K562 (cell line): ENCODE measurements around the gene RERE. TPM values are rescaled to one million over a fixed set of nuclear protein-coding genes. Genes with fewer than 3 reads are reported as not detected.
A peak's percentile ranks its signal among the peaks of the same experiment; 100 is the strongest.

Experiments
- C11orf30 ChIP-seq: fragments of 450-650 bp; IDR thresholded peaks from 2 replicates; pipeline ENCODE4 v1.6.1; 2016; ENCODE audit warnings: low read depth, mild to moderate bottlenecking
- COPS2 ChIP-seq: fragments of 450-650 bp; conservative IDR thresholded peaks from 2 replicates; pipeline ENCODE4 v1.6.1; 2016; ENCODE audit warnings: mild to moderate bottlenecking, moderate library complexity
- GTF2E2 ChIP-seq: fragments of 200-800 bp; sonication (Bioruptor generic); IDR thresholded peaks from 2 replicates; pipeline ENCODE4 v1.6.1; 2016; ENCODE audit warnings: missing genetic modification characterization, missing compliant biosample characterization
- MCM3 ChIP-seq: fragments of 450-650 bp; IDR thresholded peaks from 2 replicates; pipeline ENCODE4 v1.6.1; 2016
- MCM7 ChIP-seq, 2 experiments: fragments of 450-650 bp; IDR thresholded peaks; 2 replicates each; pipeline ENCODE4 v1.6.1; 2016 to 2018
- MTA2 ChIP-seq: fragments of 450-650 bp; IDR thresholded peaks from 2 replicates; pipeline ENCODE4 v1.6.1; 2016; ENCODE audit warnings: low read depth
- MYNN ChIP-seq, 2 experiments: sonication (generic); formaldehyde crosslinking in 1 of 2; IDR thresholded peaks; 2 replicates each; pipeline versions ENCODE4 v1.5.0 to v1.6.1; 2016 to 2020; ENCODE audit warnings: antibody characterized with exemption in 1 of 2, missing genetic modification reagents in 1 of 2
- NR3C1 ChIP-seq: sonication (generic); formaldehyde crosslinking; IDR thresholded peaks from 2 replicates; pipeline ENCODE4 v1.8.1; 2022; ENCODE audit warnings: missing genetic modification reagents
- PHB ChIP-seq: fragments of 250-450 bp; sonication (Bioruptor Pico); IDR thresholded peaks from 2 replicates; pipeline ENCODE4 v1.5.0; 2021
- PPARD ChIP-seq: fragments of 250-450 bp; sonication (Bioruptor Pico); IDR thresholded peaks from 2 replicates; pipeline ENCODE4 v1.8.0; 2022; ENCODE audit warnings: inconsistent platforms, mild to moderate bottlenecking, moderate library complexity
- SETDB1 ChIP-seq: IDR thresholded peaks from one replicate; pipeline ENCODE4 v1.6.1; 2012; ENCODE audit warnings: low read length, control low read depth, inconsistent platforms
- TRIM24 ChIP-seq, 2 experiments: fragments of 450-650 bp; IDR thresholded peaks; 2 replicates each; pipeline ENCODE4 v1.6.1; 2016
- ZNF124 ChIP-seq: sonication (generic); formaldehyde crosslinking; IDR thresholded peaks from 2 replicates; pipeline ENCODE4 v1.8.1; 2022; ENCODE audit warnings: missing genetic modification reagents
- polyA plus RNA-seq, 8 experiments: library from polyadenylated mRNA; depleted of rRNA in 4 of 8; stranded (reverse) in 5 of 8; unstranded in 3 of 8; fragments of >200 nt; fragmentation: Nextera tagmentation in 2 of 8; fragmentation: Illumina TruSeq in 1 of 8; extraction: Ambion mirVana in 2 of 8; extraction: Trizol in 1 of 8; gene quantifications; 2 replicates each; pipeline versions ENCODE4 v1.2.1 to v1.2.3, GENCODE V29; 2011 to 2014; ENCODE audit warnings: inconsistent platforms in 1 of 8, missing spikeins in 1 of 8
- total RNA-seq, 7 experiments: library from RNA; depleted of rRNA in 6 of 7; stranded (reverse); fragments of >200 nt in 6 of 7; fragmentation: Illumina TruSeq in 2 of 7; extraction: Trizol in 2 of 7; gene quantifications; 2 replicates each; pipeline versions ENCODE4 v1.2.1 to v1.2.3, GENCODE V29; 2011 to 2021; ENCODE audit warnings: low replicate concordance in 1 of 7
- TF ChIP-seq, protein P1 (sequence below): sonication (generic); formaldehyde crosslinking; IDR thresholded peaks from 2 replicates; pipeline ENCODE4 v1.8.0; 2022; ENCODE audit warnings: mild to moderate bottlenecking, missing genetic modification reagents, borderline replicate concordance
- TF ChIP-seq, protein P2 (sequence below): fragments of 200-800 bp; sonication (Bioruptor generic); IDR thresholded peaks from 2 replicates; pipeline ENCODE4 v1.6.1; 2017; ENCODE audit warnings: missing genetic modification characterization, missing compliant biosample characterization
- TF ChIP-seq, protein P3 (sequence below): fragments of 450-650 bp; IDR thresholded peaks from 2 replicates; pipeline ENCODE4 v1.6.1; 2018; ENCODE audit warnings: mild to moderate bottlenecking, low read depth; ENCODE audit not compliant: partially characterized antibody
- TF ChIP-seq, protein P4 (sequence below): fragments of 250-450 bp; sonication (Bioruptor Pico); IDR thresholded peaks from 2 replicates; pipeline ENCODE4 v1.5.0; 2022; ENCODE audit warnings: mild to moderate bottlenecking
- TF ChIP-seq, protein P5 (sequence below): IDR thresholded peaks from 2 replicates; pipeline ENCODE4 v1.6.1; 2014; ENCODE audit warnings: antibody characterized with exemption

The RERE gene
- total and polyA plus RNA-seq, 9 of the 15 experiments (the other 6 are each of a cell fraction or from before 2014, with no cell fraction given) = 3.0 to 51.5 (median 13.4) TPM

DNA sequence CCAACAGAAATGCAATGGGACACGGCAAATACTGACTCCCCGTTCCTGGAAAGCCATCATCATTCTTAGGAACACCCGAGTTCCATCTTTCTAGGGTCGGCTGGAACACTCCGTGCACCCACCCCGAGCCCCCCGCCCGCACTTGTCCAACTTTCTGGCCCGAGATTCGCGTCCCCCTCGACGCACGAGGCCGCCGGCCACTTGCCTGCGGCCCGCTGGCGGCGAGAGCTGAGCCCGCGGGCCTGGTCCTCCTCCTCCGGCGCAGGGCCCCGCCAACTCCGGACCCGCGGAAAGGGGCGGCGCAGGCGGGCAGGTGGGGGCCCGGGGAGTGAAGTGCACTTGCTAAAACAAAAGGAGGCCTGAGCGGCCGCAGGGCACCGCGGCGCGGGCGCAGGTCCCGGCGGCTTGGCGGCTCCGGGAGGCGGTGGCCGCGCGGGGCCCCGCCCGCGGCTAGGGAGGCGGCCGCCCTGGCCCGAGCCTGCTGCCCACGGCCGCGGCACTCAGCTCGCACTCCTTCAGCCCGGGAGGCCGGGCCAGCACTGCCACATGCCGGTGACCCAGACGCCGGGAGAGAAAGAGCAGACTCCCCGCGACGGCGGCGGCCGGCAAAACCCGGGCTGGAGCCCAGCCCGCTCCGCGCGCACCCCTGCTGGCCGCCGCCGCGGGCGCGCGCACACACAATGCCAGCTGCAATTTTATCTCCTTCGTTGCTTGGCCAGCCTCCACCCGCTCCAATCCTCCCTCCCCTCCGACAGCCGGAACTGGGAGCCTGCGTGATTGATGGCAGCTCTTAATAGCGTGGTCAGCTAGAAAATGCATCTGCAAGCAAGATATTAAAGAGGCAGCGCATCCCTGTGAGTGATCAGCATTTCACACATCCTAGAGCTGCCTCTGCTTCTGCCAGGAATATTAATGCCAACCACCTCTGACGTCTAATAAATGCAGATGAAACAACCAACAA, 114.3 kb downstream of the RERE start (continued):
- TF ChIP-seq, protein P1, sequence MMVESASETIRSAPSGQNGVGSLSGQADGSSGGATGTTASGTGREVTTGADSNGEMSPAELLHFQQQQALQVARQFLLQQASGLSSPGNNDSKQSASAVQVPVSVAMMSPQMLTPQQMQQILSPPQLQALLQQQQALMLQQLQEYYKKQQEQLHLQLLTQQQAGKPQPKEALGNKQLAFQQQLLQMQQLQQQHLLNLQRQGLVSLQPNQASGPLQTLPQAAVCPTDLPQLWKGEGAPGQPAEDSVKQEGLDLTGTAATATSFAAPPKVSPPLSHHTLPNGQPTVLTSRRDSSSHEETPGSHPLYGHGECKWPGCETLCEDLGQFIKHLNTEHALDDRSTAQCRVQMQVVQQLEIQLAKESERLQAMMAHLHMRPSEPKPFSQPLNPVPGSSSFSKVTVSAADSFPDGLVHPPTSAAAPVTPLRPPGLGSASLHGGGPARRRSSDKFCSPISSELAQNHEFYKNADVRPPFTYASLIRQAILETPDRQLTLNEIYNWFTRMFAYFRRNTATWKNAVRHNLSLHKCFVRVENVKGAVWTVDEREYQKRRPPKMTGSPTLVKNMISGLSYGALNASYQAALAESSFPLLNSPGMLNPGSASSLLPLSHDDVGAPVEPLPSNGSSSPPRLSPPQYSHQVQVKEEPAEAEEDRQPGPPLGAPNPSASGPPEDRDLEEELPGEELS (CRISPR knock-in tag) = peak; percentile 37; the same call in 1 of the 2 replicates
- TF ChIP-seq, protein P2, sequence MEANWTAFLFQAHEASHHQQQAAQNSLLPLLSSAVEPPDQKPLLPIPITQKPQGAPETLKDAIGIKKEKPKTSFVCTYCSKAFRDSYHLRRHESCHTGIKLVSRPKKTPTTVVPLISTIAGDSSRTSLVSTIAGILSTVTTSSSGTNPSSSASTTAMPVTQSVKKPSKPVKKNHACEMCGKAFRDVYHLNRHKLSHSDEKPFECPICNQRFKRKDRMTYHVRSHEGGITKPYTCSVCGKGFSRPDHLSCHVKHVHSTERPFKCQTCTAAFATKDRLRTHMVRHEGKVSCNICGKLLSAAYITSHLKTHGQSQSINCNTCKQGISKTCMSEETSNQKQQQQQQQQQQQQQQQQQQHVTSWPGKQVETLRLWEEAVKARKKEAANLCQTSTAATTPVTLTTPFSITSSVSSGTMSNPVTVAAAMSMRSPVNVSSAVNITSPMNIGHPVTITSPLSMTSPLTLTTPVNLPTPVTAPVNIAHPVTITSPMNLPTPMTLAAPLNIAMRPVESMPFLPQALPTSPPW (CRISPR knock-in tag) = peak; percentile 91
- TF ChIP-seq SETDB1 = no peak
- TF ChIP-seq, protein P3, sequence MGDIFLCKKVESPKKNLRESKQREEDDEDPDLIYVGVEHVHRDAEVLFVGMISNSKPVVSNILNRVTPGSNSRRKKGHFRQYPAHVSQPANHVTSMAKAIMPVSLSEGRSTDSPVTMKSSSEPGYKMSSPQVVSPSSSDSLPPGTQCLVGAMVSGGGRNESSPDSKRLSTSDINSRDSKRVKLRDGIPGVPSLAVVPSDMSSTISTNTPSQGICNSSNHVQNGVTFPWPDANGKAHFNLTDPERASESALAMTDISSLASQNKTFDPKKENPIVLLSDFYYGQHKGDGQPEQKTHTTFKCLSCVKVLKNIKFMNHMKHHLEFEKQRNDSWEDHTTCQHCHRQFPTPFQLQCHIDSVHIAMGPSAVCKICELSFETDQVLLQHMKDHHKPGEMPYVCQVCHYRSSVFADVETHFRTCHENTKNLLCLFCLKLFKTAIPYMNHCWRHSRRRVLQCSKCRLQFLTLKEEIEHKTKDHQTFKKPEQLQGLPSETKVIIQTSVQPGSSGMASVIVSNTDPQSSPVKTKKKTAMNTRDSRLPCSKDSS = no peak
- TF ChIP-seq COPS2 = no peak
- TF ChIP-seq MTA2 = no peak
- no peak for TF ChIP-seq MCM3
- peak; percentile 56; the same call in 1 of the 2 replicates for TF ChIP-seq GTF2E2 (tag)
- TF ChIP-seq, protein P4, sequence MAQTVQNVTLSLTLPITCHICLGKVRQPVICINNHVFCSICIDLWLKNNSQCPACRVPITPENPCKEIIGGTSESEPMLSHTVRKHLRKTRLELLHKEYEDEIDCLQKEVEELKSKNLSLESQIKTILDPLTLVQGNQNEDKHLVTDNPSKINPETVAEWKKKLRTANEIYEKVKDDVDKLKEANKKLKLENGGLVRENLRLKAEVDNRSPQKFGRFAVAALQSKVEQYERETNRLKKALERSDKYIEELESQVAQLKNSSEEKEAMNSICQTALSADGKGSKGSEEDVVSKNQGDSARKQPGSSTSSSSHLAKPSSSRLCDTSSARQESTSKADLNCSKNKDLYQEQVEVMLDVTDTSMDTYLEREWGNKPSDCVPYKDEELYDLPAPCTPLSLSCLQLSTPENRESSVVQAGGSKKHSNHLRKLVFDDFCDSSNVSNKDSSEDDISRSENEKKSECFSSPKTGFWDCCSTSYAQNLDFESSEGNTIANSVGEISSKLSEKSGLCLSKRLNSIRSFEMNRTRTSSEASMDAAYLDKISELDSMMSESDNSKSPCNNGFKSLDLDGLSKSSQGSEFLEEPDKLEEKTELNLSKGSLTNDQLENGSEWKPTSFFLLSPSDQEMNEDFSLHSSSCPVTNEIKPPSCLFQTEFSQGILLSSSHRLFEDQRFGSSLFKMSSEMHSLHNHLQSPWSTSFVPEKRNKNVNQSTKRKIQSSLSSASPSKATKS (CRISPR knock-in tag) = no peak
- TF ChIP-seq NR3C1 = no peak
- TF ChIP-seq MCM7 (IDR thresholded peaks at IDR 0.05) = no peak
- TF ChIP-seq PPARD (CRISPR knock-in tag) = no peak
- TF ChIP-seq, protein P5, sequence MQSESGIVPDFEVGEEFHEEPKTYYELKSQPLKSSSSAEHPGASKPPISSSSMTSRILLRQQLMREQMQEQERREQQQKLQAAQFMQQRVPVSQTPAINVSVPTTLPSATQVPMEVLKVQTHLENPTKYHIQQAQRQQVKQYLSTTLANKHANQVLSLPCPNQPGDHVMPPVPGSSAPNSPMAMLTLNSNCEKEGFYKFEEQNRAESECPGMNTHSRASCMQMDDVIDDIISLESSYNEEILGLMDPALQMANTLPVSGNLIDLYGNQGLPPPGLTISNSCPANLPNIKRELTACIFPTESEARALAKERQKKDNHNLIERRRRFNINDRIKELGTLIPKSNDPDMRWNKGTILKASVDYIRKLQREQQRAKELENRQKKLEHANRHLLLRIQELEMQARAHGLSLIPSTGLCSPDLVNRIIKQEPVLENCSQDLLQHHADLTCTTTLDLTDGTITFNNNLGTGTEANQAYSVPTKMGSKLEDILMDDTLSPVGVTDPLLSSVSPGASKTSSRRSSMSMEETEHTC = no peak
- TF ChIP-seq MYNN (IDR thresholded peaks at IDR 0.05) = peak; percentile 61; the same call in 1 of the 2 replicates
- TF ChIP-seq MYNN (CRISPR knock-in tag; IDR thresholded peaks at IDR 0.05) = no peak
- peak; percentile 83 for TF ChIP-seq C11orf30
- no peak for TF ChIP-seq PHB (CRISPR knock-in tag)
- peak in 1 of 2 experiments; percentile 43; a peak in 2 of 4 replicates for TF ChIP-seq TRIM24 (IDR thresholded peaks at IDR 0.05)
- TF ChIP-seq ZNF124 (CRISPR knock-in tag) = no peak
